NCI-H1092 (cell line): ENCODE measurements around the gene GMDS.

Experiments
- DNase-seq: peaks from one replicate; lab custom pipeline; 2025; lab: John Stamatoyannopoulos, UW

GMDS gene

GRCh38 chr6:1601158-1602048, 644.0 kb downstream of the GMDS start:
- DNase-seq: no peak

GRCh38 chr6:1600764-1601157, 644.6 kb downstream of the GMDS start:
- DNase-seq: no peak

GRCh38 chr6:1600063-1600763, 645.2 kb downstream of the GMDS start:
- no peak for DNase-seq

- no peak for DNase-seq
These were observed 645.9 kb downstream of the GMDS start for GRCh38 chr6:1599469-1599868.

GRCh38 chr6:1598886-1599285, 646.5 kb downstream of the GMDS start:
- no peak for DNase-seq

- DNase-seq: no peak
These were observed 647.0 kb downstream of the GMDS start for GRCh38 chr6:1598433-1598832.

GRCh38 chr6:1597924-1598323, 647.5 kb downstream of the GMDS start:
- no peak for DNase-seq

GRCh38 chr6:1597121-1597744, 648.2 kb downstream of the GMDS start:
- DNase-seq: no peak

GRCh38 chr6:1596088-1596852, 649.1 kb downstream of the GMDS start:
- DNase-seq: no peak

- DNase-seq: no peak
These were observed 649.9 kb downstream of the GMDS start for GRCh38 chr6:1595271-1596087.

GRCh38 chr6:1594445-1595200, 650.8 kb downstream of the GMDS start:
- no peak for DNase-seq

- no peak for DNase-seq
These were observed 651.5 kb downstream of the GMDS start for GRCh38 chr6:1593958-1594314.

- no peak for DNase-seq
These were observed 652.0 kb downstream of the GMDS start for GRCh38 chr6:1593286-1593957.

GRCh38 chr6:1592852-1593251, 652.6 kb downstream of the GMDS start:
- no peak for DNase-seq

GRCh38 chr6:1591926-1592325, 653.5 kb downstream of the GMDS start:
- no peak for DNase-seq

GRCh38 chr6:1591243-1591642, 654.2 kb downstream of the GMDS start:
- no peak for DNase-seq

- no peak for DNase-seq
These were observed 654.8 kb downstream of the GMDS start for GRCh38 chr6:1590580-1590979.

- DNase-seq: no peak
These were observed 656.2 kb downstream of the GMDS start for GRCh38 chr6:1589208-1589607.

- DNase-seq: no peak
These were observed 657.4 kb downstream of the GMDS start for GRCh38 chr6:1587977-1588376.

- DNase-seq: no peak
These were observed 657.9 kb downstream of the GMDS start for GRCh38 chr6:1587546-1587945.
